ENCODE measurements around the gene SCAP. TPM values are rescaled to one million over a fixed set of nuclear protein-coding genes. Genes with fewer than 3 reads are reported as not detected.

SCAP gene
- polyA plus RNA-seq, 1 of the 3 experiments (the other 2 are of a cell fraction): 28.0 TPM

DNA sequence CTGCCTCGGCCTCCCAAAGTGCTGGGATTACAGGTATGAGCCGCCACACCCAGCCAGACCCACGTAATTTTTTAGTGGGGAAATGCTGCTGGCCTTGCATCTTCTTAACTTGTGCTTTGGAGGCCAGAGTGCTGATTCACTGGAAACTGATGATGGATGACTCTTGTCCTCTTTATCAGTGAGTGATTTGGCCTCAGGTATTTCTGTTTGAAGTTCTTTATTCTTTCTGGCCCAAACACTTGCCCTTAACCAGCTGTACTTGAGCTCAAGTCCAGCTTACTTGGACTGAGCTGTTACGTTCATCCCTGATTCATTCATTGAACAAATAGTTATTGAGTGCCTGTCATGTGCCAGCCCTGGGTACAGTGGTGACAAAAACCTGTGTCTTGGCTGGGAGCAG lies 90.7 kb downstream of the SCAP start:
- H3K27me3 ChIP-seq (ENCODE audit: insufficient read depth): no peaks in the 10 kb centered on the region
- H3K79me2 ChIP-seq (ENCODE audit: insufficient read depth): peaks cover 93% of the 10 kb centered on the region
- POLR2A ChIA-PET: no interaction called here
- H3K9me2 ChIP-seq: no peaks in the 10 kb centered on the region
- TF ChIP-seq TCF12 (IDR thresholded peaks at IDR 0.05) (no peak), MXI1 (IDR thresholded peaks at IDR 0.05; ENCODE audit: low read depth, low read length) (no peak), SMC3 (IDR thresholded peaks at IDR 0.05; ENCODE audit: low read depth, low read length) (no peak), RFX5 (IDR thresholded peaks at IDR 0.05; ENCODE audit: low read length) (no peak), POLR2AphosphoS5 (IDR thresholded peaks at IDR 0.05; ENCODE audit: low read depth, low read length) (no peak), NFIC (IDR thresholded peaks at IDR 0.05; ENCODE audit: borderline replicate concordance) (no peak), GABPA (IDR thresholded peaks at IDR 0.05; ENCODE audit: low read depth) (no peak), MEF2A (IDR thresholded peaks at IDR 0.05; ENCODE audit: borderline replicate concordance, low read depth) (no peak), CHD2 (IDR thresholded peaks at IDR 0.05; ENCODE audit: low read length, partially characterized antibody) (no peak), FOXM1 (IDR thresholded peaks at IDR 0.05; ENCODE audit: low read depth) (no peak), ELF1 (IDR thresholded peaks at IDR 0.05) (no peak), SIN3A (IDR thresholded peaks at IDR 0.05; ENCODE audit: borderline replicate concordance, low read depth, low read length) (no peak), YY1 (IDR thresholded peaks at IDR 0.05; ENCODE audit: low read depth) (no peak), GATA2 (CRISPR knock-in tag; IDR thresholded peaks at IDR 0.05) (no peak), FOXJ3 (CRISPR knock-in tag; IDR thresholded peaks at IDR 0.05) (no peak), RXRA (IDR thresholded peaks at IDR 0.05; ENCODE audit: borderline replicate concordance, low read depth) (no peak), TAF1 (IDR thresholded peaks at IDR 0.05; ENCODE audit: borderline replicate concordance, low read depth, low read length) (no peak)
- TF ChIP-seq, protein P1, sequence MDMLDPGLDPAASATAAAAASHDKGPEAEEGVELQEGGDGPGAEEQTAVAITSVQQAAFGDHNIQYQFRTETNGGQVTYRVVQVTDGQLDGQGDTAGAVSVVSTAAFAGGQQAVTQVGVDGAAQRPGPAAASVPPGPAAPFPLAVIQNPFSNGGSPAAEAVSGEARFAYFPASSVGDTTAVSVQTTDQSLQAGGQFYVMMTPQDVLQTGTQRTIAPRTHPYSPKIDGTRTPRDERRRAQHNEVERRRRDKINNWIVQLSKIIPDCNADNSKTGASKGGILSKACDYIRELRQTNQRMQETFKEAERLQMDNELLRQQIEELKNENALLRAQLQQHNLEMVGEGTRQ (IDR thresholded peaks at IDR 0.05; ENCODE audit: borderline replicate concordance, low read depth, low read length): no peak
- TF ChIP-seq, protein P2, sequence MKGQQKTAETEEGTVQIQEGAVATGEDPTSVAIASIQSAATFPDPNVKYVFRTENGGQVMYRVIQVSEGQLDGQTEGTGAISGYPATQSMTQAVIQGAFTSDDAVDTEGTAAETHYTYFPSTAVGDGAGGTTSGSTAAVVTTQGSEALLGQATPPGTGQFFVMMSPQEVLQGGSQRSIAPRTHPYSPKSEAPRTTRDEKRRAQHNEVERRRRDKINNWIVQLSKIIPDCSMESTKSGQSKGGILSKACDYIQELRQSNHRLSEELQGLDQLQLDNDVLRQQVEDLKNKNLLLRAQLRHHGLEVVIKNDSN (IDR thresholded peaks at IDR 0.05; ENCODE audit: borderline replicate concordance, low read depth): no peak
- TF ChIP-seq, protein P3, sequence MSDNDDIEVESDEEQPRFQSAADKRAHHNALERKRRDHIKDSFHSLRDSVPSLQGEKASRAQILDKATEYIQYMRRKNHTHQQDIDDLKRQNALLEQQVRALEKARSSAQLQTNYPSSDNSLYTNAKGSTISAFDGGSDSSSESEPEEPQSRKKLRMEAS (IDR thresholded peaks at IDR 0.05; ENCODE audit: low read depth): no peak
- DNase-seq: no peak
- H3K9me3 ChIP-seq: no peaks in the 10 kb centered on the region
- H2AFZ ChIP-seq (ENCODE audit: low read depth): no peak overlapping the region
- 86% methylated on average over 1 of the region's 4 CpGs for WGBS (ENCODE audit: low lambda C conversion rate)
- peaks cover 0 to 13% of the 10 kb centered on the region in 2 experiments for H3K36me3 ChIP-seq (replicated peaks in 1 of 2; ENCODE audit: control insufficient read depth in 1 of 2, insufficient read depth in 2 of 2, low read length in 1 of 2)
- no peak overlapping the region for H3K27ac ChIP-seq (ENCODE audit: low read depth in 2 of 2, low read length in 1 of 2)
- no peak overlapping the region for H3K4me3 ChIP-seq (ENCODE audit: low read depth in 2 of 2, low read length in 1 of 2)
- no peak overlapping the region for H3K4me2 ChIP-seq
- peaks cover 3% of the 10 kb centered on the region for H3F3A ChIP-seq (replicated peaks; ENCODE audit: insufficient read depth)
- CTCF ChIA-PET: no interaction called here
- H4K20me1 ChIP-seq (ENCODE audit: insufficient read depth): peaks cover 73% of the 10 kb centered on the region
- no peak overlapping the region for H3K9ac ChIP-seq
- H3K4me1 ChIP-seq (ENCODE audit: control insufficient read depth in 1 of 2, insufficient read depth in 2 of 2, low read depth in 1 of 2, low read length in 1 of 2): peaks cover 0 to 10% of the 10 kb centered on the region in 2 experiments; a peak in 1 of 4 replicates

All from SK-N-SH (cell line).